NCI-H524 (cell line): ENCODE results near the gene ADD3.

ENCODE experiments used
- DNase-seq, 2 experiments: peaks; one replicate each; lab custom pipeline; 2025; lab: John Stamatoyannopoulos, UW

The ADD3 gene

DNA sequence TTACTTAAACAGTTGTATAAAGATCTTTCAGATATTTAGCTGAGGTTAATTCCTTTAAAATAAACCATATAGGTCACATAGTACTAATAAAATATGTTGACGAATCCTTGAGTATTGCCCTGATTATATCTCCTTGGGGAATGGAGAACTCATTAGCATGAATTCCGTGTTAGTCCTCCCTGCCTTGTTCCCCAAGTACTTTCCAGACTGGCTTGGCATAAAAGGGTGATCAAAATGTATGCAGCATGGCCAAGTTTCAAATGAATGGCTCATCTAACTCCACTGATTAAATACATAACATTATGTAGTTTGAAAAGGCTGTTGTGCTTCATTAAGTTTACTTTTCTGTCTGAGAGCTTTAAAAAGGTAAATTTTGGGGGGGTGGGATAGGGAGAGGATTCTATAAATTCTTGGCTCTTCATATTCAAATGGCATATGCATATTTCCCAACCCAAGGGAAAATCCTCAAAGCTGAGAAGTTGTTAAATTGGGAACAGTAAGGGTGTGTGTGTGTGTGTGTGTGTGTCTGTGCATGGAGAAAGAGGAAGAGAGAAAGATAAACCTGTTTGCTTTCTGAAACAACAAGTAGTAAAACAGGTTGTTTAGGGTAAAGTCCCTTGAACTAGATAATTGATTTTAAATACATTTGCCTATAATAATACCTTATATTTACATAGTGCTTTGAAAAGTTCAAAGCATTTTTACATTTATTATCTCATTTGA is 4.8 kb upstream of the ADD3 start:
- no peak for DNase-seq

- DNase-seq = no peak
Measured at GRCh38 chr10:110003524-110003885, 4.3 kb upstream of the ADD3 start.

DNA sequence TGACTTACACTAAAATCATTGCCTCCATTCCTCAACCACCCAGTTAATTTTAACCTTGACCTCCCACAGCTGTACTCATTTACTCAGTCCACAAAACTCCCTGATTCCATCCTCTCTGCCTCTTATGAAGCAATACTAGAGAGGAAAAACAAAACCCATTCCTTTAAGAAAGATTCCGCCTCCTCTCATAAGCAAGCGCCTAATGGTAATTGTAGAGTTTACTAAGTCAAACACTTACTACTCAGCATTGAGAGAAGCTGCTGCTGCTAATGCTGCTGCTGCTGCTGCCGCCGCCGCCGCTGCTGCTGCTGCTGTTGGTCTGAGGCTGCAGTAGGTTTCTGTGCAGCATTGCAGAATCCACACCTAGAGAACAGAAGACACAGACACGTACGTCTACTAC is 2.1 kb upstream of the ADD3 start:
- peak in 1 of 2 experiments; percentile 17 for DNase-seq

DNA sequence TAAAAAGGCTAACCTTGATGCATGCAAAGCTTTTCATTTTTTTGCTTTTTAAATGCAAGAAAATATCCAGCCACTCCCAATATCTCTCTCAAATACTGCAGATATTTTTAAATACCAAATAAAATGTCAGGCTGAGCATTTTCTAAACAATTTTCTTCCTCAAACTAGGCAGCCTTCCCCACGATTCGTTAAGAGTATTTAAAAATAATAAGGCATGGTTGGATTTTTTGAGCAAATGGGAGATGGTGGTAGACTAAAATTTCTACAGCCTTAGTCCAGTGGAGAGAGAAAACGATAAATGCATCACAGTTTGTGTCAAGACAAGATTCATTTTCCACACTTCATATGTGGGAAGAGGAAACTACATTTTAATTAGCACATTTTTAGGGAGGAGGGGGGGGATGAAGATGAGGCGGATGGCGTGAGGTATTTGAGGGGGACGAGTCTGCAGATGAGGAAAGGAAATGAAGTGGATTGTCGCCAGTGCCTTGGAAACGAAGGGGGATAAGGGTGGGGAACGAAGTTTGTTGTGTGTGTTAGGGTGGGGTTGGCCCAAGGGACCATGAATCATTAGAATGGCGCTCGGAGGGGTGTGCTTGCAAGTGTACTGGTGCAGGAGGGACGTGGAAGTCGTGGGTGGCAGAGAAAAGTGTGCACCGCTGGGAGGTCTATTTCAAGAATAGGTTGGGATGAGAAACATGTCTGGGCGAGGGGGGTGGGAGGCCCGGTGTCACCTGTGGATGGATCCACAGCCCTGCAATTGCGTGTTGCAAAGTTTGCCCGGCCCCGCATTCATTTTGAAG is 1.2 kb upstream of the ADD3 start:
- DNase-seq = peak in 1 of 2 experiments; percentile 7

DNA sequence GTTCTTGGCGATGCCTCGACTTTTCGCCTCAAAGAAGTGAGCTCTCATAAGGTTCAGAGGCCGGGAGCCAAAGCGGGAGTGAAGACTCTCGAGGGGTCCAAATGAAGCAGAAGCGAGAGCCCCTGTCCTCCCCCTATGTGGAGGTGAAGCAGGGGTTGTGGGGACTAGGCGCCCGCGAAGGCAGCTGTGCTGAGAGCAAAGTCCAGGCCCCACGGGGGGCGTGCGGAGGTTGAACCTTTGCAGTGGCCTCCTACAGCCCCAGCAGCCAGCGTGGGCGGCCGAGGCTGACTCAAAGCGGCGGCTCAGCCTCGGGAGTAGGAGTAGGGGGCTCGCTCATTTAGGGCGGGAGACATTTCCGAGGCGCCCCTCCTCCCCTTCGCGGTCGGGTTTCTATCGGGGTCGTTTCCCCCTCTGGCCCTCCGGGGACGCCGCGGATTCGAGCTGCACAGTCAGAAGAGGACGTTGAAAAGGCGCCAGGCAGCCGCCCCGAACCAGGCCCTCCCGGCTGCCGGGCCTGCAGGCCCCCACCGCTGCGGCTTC is 553 bp upstream of the ADD3 start:
- peak in 1 of 2 experiments; percentile 12 for DNase-seq

DNA sequence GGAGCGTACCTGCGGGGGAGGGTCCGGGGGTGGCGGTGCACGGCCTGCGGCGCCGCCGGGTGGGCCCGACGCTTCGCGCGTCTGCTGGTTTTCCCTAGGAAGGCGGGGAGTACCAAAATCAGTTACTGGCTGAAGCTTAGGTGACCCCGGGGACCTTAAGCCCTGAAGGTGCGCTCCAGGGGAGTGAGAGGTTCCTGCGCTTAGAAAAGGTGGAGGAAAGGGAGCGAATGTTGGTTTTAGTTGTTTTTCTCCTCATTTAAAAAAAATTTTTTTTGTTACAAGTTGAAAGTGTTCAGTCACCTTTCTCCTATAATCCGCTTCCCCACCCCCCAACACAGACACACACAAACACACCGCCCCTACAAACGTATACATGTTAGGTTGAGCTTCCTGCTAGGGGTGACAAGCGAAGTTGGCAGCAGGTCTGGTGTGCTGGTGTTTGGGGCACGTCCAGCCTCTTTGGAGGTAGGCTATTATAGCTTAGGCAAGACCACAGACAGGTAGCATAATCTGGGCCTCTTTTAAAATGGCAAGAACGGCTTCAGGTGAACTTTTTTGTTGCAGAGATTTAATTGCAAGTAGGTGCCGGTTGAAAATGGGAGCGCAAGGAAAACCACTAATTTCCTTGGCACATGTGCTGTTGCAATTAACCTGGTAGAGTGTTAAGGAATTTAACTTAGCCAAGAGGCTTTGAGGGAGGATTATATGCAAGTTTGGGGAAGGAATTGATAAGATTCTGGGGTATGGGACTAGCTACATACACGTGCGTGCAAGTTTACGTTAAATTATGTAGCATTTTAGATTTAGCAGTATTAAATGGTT is 945 bp downstream of the ADD3 start:
- peak in 1 of 2 experiments; percentile 19 for DNase-seq

- no peak for DNase-seq
Measured at GRCh38 chr10:110009736-110010475, 2.1 kb downstream of the ADD3 start.

DNA sequence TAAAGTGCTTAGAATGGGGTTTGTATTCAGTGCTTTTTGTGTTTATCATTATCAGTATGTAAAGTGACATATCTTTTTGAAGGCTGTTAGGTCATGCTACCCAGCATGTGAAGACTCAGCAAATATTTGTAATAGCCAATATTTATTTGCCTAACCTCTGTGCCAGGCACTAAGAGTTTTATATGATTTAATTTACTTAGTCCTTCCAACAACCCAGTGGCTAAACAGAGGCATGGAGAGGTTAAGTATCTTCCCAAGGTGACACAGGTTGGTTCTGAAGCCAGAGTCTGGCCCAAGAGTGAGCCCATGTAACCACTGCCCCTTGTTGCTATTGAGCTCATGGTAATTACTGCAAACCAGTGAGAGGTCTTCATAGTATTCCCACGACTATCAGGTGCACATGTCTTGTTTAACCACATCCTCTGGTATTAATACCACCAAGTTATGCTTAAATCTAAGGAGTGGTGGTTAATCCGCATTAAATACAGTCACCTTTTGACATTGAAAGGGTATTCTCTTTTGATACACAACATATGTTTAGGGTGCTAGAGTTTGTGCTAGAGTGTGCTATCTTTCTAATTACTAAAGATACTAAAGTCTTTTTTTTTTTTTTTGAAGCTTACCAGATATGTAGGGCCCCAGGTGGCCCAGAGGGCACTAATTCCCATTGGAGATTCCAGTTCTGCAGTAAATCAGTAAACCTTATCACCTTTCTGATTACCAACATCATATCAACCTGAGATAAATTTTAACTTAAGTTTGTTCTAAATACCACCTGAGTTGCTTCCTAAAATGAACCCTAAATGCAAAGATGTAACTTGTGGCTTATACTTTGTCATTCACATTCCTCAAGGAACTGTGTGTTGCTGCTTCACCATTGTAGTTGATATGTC is 2.9 kb downstream of the ADD3 start:
- DNase-seq = peak in 1 of 2 experiments; percentile 4

GRCh38 chr10:110011681-110012080 is 3.9 kb downstream of the ADD3 start:
- no peak for DNase-seq

- DNase-seq = no peak
Measured at GRCh38 chr10:110013630-110014293, 6.0 kb downstream of the ADD3 start.

GRCh38 chr10:110016039-110016438 is 8.3 kb downstream of the ADD3 start:
- no peak for DNase-seq

GRCh38 chr10:110017052-110017451 is 9.3 kb downstream of the ADD3 start:
- DNase-seq = no peak

DNA sequence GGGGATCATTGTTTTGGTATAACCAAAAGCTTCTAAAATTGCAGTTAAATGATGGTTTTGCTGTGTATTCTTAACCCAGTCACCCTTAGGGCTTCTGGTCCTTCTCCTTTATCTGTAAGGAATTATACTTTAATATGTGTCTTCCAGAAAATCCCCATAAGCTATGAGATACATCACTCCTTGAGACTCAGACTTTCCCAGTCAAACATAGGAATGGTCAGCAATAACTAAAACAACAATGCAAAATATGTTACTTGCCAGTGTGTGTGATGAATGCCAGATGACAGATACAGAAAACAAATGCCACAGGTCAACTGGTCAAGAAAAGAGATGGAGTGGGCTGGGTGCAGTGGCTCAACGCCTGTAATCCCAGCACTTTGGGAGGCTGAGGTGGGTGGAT is 10.1 kb downstream of the ADD3 start:
- no peak for DNase-seq

GRCh38 chr10:110020265-110020664 is 12.5 kb downstream of the ADD3 start:
- no peak for DNase-seq

DNA sequence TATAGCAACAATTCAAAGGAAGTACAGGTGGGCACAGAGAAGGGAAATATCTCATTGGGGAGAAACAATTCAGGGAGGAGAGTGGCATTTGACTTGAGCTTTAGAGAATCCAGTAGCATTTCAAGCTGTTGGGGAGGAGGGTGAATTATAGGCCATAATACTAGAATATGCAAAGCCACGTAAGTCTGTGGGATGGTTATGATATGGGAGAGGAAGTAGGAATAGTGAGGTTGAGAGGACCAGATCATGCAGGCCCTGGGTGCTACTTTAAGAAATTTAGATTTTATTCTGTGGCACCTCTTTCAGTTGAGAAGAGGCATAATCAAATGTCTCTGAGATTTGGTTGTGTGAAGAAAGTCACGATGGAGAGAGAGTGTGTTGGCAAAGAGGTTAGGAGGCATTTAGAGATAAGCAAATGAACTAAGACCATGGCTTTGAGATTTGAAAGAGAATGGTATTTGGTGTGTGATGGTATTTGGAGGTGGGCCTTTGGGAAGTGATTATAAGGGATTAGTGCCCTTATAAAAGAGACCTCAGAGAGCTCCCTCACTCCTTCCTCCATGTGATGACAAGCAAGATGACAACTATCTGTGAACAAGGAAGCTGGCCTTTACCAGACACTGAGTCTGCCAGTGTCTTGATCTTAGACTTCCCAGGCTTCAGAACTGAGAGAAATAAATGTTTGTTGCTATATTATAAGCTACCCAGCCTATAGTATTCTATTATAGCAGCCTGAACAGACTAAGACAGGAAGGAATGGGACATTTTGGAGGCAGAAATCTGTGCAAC is 15.1 kb downstream of the ADD3 start:
- DNase-seq = no peak

- no peak for DNase-seq
Measured at GRCh38 chr10:110023785-110024465, 16.1 kb downstream of the ADD3 start.

DNA sequence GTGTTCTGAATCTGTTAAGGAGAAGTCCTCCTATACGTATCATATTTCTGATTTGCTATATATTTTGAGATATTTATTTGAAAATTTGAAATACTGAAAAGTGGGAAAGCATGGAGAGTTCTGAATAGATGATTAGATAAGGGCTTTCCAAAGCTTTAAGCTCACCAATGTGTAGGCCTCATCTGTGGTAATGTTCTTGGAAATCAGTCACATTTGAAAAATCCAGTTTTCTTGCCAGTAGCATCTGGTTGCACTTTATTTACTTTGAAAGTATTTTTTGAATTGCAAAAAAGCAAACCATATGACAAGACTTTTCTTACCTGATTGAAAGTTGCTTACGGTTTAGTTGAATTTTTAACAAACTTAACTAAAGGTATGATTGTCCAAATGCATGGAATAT is 21.7 kb downstream of the ADD3 start:
- no peak for DNase-seq
